Renal cortical epithelial cell (primary cell): ENCODE measurements around the gene TSPAN9. TPM values are rescaled to one million over a fixed set of nuclear protein-coding genes. Genes with fewer than 3 reads are reported as not detected.

Experiments
- DNase-seq: peaks from one replicate; pipeline ENCODE4 v3.0.0-alpha.2; 2011; ENCODE audit warnings: low read depth
- total RNA-seq: library from RNA; depleted of rRNA; stranded (reverse); fragments of >200 nt; gene quantifications from 2 replicates; pipeline ENCODE4 v1.2.3, GENCODE V29; 2014

TSPAN9 gene
- total RNA-seq, 1 donor from 2014 or later: 91.3 TPM

- no peak for DNase-seq
Measured at GRCh38 chr12:3123729-3124128, 46.5 kb downstream of the TSPAN9 start.

DNA sequence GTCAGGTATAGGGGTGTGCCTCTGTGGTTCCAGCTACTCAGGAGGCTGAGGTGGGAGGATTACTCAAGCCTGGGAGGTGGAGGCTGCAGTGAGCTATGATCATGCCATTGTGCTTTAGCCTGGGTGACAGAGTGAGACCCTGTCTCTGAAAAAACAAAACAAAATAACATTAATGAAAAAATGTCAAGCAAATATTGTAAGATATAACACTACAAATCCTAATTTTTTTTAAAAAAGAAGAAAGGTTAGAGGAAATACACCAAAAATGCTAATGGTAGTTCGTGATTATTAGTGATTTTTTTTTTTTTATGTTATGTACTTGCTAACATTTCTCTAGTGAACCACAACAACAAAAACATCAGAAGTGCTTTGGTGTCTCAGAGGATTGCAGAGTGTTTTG is 47.7 kb downstream of the TSPAN9 start:
- no peak for DNase-seq

DNA sequence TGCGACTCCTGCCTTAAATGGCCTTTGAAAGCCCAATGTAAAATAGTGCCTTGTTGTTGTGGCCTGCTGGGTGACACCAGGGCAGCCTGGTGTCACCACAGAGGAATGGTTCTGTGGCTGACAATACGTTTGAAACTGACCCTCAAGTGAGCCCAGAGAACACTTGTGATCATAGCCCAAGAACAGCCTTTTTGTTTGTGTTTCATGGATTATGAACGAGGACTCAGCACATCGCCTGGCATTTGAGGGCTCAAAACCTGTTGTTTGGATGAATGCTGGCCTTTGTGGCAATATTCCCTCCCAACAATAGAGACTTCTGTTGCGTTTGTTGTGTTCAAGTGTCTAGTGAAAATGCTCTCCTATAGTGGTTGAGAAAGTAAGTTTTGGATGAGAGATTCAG is 48.5 kb downstream of the TSPAN9 start:
- no peak for DNase-seq

GRCh38 chr12:3127832-3128231 is 50.7 kb downstream of the TSPAN9 start:
- no peak for DNase-seq

- DNase-seq: no peak
Measured at GRCh38 chr12:3128498-3129293, 51.5 kb downstream of the TSPAN9 start.

GRCh38 chr12:3129301-3130056 is 52.3 kb downstream of the TSPAN9 start:
- DNase-seq: peak; percentile 77

- peak; percentile 83 for DNase-seq
Measured at GRCh38 chr12:3130057-3130830, 53.1 kb downstream of the TSPAN9 start.

- peak; percentile 33 for DNase-seq
Measured at GRCh38 chr12:3131129-3131528, 54.0 kb downstream of the TSPAN9 start.

DNA sequence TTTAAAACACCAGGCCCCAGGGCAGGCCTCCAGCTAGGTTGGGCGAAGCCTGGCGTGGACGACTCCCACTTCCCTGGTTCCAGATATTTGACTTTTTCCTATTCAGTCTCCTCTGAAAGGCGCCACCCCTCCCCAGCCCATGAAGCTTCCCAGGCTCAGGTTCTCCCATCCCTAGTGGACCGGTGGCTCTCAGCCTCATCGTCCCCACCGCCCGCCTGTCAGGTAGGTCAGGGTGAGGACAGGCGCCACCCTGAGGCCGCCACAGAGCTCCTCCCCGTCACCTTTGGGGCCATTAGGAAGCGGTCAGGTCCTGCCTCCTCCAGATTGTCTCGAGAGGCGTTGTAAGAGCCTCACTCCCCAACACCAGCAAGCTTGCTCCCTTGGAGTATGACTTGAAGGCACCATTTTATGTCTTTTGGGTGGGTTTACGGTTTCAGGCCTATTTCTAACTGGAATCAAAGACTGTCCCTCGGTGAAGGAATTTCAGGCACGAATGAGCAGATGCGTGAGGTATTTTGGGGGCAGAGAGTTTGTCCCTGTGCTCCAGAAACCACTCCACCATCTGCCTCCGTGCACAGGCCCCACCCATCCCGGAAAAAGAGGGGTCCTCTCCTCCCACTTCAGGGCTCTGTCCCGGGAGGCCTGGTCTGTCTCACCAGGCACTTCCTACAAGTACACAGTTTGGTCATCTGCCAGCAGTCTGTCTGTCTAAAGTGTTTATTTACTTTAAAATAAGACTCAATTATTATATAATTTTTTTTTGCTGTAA is 55.6 kb downstream of the TSPAN9 start:
- peak; percentile 35 for DNase-seq

DNA sequence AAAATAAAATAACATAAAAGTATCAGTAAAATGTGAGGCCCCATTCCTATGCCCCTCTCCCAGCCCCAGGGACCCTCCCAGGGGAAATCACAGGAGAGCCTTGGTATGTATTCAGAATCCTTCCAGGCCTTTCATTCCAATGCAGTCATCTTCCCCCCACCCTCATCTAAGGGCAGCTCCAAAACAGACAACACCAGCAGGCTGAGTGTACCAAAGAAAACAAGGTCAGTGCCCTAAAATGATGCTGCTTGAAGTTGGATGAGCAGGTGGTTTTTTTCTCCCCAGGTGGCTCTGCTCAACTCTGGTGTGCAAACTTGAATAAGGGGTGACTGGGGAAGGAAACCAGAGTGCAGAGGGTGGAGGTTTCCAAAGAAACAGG is 56.2 kb downstream of the TSPAN9 start:
- no peak for DNase-seq

GRCh38 chr12:3134126-3134525 is 56.9 kb downstream of the TSPAN9 start:
- no peak for DNase-seq

DNA sequence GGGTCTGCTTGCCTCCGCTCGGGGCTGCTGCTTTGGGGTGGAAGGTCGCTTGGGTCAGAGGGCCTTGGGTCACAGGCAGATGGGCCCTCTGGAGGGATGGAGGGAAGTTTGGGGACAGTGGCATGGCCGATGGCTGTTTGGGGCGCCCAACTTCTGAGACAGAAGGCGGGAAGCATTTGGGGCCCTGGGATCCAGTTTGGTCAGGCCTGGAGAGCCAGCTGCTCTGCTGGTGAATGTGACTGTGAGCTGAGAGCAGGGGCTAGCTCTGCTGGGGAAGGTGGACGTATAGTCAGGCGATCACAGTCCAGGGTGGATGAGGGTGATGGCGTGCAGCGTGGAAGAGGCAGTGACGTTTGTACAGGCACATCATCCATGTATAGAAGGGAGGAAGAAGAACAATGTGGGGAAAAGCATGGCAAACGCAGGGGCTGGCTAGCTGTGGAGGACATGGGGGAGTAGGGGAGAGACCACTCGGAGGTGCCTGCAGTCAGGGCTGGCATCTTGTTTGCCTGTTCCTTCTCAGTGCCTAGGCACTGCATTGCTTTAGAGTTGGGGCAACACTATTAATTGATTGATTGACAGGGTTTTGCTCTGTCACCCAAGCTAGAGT is 57.5 kb downstream of the TSPAN9 start:
- no peak for DNase-seq

- DNase-seq: peak; percentile 71
Measured at GRCh38 chr12:3135522-3136461, 58.6 kb downstream of the TSPAN9 start.

- DNase-seq: no peak
Measured at GRCh38 chr12:3136641-3137267, 59.6 kb downstream of the TSPAN9 start.

GRCh38 chr12:3137268-3137781 is 60.1 kb downstream of the TSPAN9 start:
- no peak for DNase-seq

- DNase-seq: no peak
Measured at GRCh38 chr12:3137814-3138445, 60.8 kb downstream of the TSPAN9 start.

DNA sequence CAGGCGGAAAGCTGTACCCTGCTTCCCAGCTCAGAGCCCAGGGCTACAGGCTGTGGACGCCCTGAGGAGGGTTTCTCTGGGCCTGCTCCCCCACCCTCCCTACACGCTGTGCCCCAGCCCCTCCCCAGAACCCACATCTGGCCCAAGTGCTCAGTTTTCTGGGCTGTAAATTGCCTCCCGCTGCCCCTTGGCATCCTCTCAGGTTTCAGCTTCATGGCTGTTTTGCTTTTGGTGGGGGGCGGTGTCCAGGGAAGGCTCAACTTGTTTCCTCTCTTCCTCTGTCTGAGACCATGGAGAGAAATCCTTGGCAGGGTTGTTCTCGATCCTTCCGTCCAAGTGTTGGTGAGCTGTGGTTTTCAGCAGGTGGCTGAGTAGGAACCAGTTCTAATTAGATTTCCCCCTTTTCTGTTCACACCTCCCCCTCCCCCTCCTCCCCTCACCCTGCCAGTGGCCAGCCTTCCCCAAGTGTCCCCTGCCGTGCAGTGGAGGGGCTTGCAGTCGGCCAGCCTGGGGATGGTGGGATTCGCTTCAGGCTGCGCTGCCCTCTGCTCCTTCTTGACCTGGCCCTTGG is 61.8 kb downstream of the TSPAN9 start:
- DNase-seq: no peak

- DNase-seq: no peak
Measured at GRCh38 chr12:3139760-3140159, 62.6 kb downstream of the TSPAN9 start.

GRCh38 chr12:3140284-3140683 is 63.1 kb downstream of the TSPAN9 start:
- DNase-seq: no peak
